ENCODE measurements around the gene STK39.
A peak's percentile ranks its signal among the peaks of the same experiment; 100 is the strongest.
"Not testable (repeated sequence)": the region's sequence is repeated elsewhere in the genome, so short reads cannot be mapped to it uniquely, and the experiment has no call there.

The STK39 gene

DNA sequence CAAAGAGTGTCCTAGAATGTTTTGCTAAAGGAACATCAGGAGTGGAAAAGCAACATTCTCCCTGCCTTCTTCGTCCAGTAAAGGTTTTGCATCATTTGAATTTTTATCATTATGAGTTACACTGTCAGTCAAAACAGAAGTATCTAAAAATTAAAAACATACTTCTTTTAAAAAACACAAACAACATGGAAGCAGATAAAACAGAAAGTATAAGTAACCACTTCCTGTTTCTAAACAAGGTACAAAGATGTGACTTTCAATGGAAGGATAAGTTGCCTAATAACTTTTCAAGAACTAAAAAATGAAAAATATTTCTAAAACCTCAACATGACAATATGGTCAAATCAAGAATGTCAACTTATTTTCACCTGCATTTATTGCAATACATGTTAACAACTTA lies 158.2 kb downstream of the STK39 start:
- no peak for DNase-seq (ENCODE audit: low read depth)

DNA sequence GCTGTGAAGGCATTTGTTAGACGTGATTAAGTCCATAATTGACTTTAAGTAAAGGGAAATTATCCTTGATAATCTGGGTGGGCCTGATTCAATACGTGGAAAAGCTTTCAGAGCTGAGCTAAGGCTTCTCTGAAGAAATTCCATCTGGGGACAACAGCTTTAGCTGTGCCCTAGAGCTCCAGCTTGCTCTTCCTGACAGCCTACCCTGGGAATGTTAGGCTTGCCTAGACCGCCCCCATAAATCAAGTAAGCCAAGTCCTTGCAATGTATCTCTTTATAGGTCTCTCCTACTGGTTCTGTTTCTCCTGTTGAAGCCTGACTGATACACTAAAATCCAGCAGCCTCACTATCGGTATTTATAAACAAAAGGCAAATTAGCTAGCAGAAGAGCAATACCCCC lies 160.0 kb downstream of the STK39 start:
- no peak for DNase-seq (ENCODE audit: low read depth)

- no peak for DNase-seq (ENCODE audit: low read depth)
Measured at GRCh38 chr2:168086851-168087250, 160.5 kb downstream of the STK39 start.

DNA sequence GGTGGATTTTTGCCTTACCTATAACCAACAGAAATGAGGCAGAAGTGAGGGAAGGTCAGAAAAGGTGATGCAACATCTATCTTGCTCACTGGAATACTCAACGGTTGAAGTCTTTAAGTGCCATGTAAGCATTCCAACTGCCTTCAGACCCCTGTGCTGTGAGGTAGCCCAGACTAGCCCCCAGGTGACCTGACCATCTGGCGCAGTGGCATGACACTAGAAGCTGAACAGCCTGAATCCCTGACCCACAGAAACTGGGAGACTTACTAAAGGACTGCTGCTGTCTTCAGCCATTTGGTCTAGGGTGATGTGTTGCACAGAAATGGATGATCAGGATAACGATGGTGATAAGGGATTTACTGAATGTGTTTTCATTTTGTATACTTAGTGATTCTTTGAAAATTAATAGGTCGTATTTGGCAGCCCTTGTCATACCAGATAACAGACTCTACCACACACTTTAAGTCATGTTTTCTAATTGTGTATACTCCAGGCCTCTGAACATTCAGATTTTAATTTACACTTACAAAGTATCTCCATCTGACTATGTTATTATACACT lies 161.5 kb downstream of the STK39 start:
- DNase-seq (ENCODE audit: low read depth): no peak

GRCh38 chr2:168084288-168084687 lies 163.1 kb downstream of the STK39 start:
- DNase-seq (ENCODE audit: low read depth): no peak

DNA sequence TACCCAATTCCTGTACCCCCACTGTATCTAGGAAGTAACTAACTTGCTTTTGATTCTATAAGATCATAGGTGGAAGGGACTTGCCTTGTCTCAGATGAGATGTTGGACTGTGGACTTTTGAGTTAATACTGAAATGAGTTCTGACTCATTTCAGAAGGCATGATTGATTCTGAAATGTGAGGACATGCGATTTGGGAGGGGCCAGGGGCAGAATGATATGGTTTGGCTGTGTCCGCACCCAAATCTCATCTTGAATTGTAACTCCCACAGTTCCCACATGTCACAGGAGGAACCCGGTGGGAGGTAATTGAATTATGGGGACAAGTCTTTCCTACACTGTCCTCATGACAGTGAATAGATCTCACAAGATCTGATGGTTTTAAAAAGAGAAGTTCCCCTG lies 165.9 kb downstream of the STK39 start:
- DNase-seq (ENCODE audit: low read depth): not testable (repeated sequence)

DNA sequence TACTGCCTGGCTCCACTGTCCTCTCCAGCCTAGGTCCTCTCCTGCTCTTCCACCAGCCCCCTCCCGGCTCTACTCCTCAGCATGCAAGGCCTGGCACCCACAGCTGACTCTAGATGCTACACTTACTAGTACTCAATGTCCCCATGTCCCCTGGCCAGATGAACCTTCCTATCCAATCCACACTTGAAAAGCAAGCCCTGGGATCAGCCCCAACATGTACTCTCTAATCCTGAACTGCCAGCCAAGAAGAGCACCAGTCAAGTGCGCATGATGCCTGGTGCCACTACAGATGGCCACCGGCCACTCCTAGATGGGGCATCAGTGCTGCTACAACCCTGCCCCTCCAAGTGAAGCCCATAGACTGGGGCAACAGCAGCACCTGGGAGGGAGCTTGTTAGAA lies 168.2 kb downstream of the STK39 start:
- DNase-seq (ENCODE audit: low read depth): no peak

GRCh38 chr2:168076731-168077130 lies 170.7 kb downstream of the STK39 start:
- no peak for DNase-seq (ENCODE audit: low read depth)

- peak; percentile 11 for DNase-seq (ENCODE audit: low read depth)
Measured at GRCh38 chr2:168075446-168075845, 171.9 kb downstream of the STK39 start.

DNA sequence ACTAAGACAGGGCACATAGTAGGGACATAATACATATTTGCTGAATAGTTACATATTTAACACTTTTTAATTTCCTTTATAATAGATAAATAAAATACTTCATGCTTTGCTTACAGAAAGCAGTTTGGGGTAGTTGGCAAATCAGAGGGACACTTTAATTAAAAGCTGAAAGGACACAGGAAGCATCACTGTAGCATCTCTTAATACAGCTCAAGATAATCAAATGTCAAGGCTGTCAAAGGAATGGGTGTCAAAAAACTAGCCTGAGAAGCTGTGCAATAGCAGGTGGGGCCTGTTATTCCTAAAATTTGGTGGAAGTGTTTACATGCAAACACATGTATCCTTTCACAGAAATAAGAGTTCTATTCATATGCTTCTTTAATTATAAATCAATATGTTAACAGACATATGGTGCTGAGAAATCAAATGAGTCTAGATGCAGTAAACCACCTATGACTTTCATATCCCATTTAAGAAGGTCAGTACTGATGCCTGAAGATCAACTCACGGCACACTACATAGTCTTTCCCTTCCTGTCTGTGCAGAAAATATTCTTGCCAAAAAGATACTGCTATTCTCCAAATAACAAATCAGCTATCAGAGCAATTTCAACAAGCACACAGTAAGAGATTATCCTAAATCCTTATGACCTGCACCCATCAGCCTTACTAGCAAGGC lies 174.6 kb downstream of the STK39 start:
- DNase-seq (ENCODE audit: low read depth): no peak

- no peak for DNase-seq (ENCODE audit: low read depth)
Measured at GRCh38 chr2:168064011-168064998, 183.1 kb downstream of the STK39 start.

GRCh38 chr2:168062936-168063335 lies 184.5 kb downstream of the STK39 start:
- no peak for DNase-seq (ENCODE audit: low read depth)

- DNase-seq (ENCODE audit: low read depth): no peak
Measured at GRCh38 chr2:168062054-168062453, 185.3 kb downstream of the STK39 start.

DNA sequence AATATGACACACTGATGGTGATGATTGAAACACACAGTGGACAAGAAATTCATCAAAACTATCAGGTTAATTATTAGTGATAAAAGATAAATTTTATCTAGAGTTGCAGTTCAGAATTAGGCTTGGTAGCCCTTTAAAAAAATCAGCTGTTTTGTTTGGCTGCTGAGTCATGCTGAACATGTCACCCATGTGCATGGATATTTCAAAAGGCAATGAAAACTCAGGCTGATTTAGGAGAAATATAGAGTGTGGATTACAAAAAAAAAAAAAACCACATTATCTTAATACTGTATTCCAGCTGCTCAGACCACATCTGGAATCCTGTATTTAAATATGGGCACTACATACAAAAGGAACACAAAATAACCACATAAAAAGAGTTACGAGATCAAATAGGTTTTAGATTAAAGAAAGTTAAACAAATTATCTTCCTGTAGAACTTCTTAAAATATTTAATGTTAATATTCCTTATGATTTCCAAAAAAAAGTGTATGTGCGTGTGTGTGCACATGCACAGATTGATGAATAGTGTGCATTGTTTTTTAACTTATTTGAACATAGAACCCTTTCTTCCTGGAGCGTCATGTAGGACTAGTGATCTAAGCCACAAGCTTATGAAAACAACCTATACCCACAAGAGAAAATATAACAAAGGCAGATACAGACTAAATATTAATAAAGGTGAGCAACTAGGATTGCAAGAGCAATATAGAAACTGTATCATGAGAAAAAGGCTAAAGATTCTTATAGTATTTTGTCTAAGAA lies 186.2 kb downstream of the STK39 start:
- peak; percentile 13 for DNase-seq (ENCODE audit: low read depth)

DNA sequence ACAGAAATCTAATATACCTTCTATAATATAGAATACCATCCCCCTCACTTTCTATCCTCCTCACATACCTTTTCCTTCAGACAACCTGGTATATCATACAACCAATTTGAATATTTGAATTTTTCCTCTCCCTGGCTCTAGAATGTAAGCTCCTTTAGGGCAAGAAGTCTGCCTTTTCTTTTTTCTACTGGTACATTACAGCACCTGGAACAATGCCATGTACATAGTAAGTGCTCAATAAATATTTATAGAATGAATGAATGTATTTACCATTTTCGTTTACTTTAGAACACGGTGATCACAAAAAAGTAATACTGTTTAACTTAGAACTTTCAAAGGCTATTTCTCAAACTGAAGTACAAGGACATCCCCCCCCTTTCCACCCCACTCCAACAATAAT lies 187.6 kb downstream of the STK39 start:
- no peak for DNase-seq (ENCODE audit: low read depth)

DNA sequence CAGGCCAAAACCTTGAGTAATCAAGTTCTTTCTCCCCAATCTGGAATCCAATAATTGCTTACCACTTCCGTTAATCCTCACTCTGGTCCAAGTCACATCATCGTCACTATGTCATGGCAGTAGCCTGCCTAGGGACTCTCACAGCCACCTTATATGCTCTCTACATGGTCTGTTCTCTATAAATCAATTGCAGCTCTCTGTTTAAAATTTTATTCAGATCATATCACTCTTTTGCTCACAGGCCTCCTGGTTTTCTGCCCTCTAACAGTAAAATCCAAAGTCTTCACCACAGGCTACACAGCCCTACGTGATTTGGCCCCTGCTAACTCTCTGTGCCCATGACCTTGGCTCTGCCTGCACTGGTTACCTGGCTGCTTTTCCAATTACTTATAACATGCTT lies 188.7 kb downstream of the STK39 start:
- DNase-seq (ENCODE audit: low read depth): no peak

- no peak for DNase-seq (ENCODE audit: low read depth)
Measured at GRCh38 chr2:168056242-168056787, 191.1 kb downstream of the STK39 start.

DNA sequence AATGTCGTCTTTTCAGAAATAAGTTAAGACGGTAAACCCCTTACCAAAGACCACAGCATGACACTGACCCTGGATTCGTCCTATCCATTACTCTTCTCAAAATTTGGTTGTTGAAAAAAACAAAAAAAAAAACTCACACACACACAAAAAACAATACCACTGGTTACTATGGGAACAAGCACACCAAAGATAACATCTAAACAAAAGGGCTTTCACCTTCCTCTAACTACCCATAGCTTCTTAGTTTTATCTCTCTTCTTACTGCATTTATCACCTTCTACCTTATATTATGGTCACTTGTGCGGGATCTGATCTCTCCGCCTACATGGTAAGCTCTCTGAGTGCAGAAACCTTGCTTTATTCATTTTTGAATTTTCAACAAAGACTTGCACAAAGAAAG lies 192.7 kb downstream of the STK39 start:
- DNase-seq (ENCODE audit: low read depth): no peak

GRCh38 chr2:168053676-168054075 lies 193.7 kb downstream of the STK39 start:
- no peak for DNase-seq (ENCODE audit: low read depth)

GRCh38 chr2:168052773-168053172 lies 194.6 kb downstream of the STK39 start:
- DNase-seq (ENCODE audit: low read depth): no peak

DNA sequence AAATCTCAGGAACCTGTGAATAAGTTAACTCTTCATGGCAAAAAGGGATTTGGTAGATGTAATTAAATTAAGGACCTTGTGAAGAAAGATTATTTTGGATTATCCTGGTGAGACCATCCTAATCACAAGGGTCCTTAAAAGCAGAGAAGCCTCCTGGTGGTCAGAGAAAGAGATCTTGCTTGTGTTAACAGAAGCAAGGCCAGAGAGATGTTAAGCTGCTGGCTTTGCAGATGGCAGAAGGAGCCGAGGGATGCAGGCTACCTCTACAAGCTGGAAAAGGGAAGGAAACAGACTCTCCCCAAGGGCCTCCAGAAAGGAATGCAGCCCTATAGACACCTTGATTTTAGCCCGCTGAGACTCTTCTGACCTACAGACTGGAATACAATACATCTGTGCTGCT lies 197.0 kb downstream of the STK39 start:
- DNase-seq (ENCODE audit: low read depth): no peak

GRCh38 chr2:168049609-168050008 lies 197.8 kb downstream of the STK39 start:
- no peak for DNase-seq (ENCODE audit: low read depth)

Measured in GM04504 (cell line).